ENCODE results near the gene MYBPH. TPM values are rescaled to one million over a fixed set of nuclear protein-coding genes. Genes with fewer than 3 reads are reported as not detected.

Gene MYBPH
- total RNA-seq, 2 experiments from 2014 or later: not detected

DNA sequence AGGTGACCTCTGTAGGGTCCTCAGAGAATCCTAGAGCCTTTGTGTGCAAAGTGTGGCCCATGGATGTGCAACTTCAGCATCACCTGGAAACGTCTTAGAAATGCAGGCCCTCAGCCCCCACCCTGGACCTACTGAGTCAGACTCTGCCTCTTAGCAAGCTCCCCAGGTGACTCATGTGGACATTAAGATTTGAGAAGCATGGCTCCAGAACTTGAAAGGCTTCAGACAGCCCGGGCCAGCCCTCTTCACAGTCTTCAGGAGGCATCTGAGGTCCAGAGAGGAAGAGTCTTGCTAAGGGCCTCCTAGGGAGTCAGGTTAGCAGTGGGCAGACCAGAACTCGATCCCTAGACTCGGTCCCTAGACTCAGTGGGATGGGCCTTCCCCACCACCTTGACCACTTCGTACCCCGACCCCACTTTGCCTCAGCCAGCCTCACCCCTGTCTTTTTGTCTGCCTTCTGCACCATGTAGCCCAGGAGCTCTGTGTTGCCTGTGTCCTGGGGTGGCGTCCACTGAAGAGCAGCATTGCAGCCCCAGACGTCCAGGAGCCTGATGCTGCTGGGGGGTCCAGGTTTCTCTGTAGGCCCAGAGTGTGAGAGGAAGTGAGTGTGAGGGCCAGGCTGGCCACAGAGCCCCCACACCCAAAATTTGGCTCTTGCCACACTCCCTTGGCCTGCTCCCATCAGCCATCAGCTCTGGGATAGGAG is 4.8 kb downstream of the MYBPH start:
- CTCF ChIA-PET: interaction anchor here (0.9 to 2.4 kb wide), 4 partner anchors 53 to 132 kb away, joined by 3 to 10 read pairs (median 6); no protein-coding TSS in a partner anchor

DNA sequence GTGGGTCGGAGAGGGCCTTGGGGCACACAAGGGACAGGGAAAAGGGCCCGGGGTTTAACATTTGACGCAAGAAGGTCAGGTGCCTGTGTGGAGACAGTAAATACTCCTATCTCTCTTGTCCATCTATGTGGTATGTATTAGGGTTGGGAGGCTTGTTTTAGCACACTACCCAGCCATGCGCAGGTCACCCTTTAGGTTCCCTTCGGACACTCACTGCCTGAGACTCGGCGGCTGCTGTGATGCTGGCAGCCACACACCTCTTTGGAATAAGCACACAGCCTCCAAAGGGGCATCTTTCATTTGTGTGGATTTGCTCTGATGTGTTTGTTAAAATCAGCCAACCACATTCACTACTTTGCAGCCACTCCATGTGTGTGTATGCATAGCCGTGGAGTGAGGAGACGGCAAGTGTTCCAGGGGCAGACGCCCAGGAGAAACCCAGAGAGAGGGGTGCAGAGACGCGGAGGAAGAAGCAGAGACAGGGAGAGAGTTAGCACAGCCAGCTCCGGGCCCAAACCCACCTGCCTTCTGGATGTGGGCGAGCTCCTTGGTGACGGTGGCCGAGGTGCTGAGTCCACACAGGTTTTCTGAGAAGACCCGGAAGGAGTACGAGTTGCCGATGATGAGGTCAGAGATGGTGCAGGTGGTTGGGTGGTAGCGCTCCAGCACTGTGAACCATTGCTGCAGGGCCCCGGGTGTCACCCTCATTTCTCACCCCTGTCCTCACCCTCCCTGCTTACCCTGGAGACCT is 5.7 kb downstream of the MYBPH start:
- ChIA-PET CTCF (no interaction called here), POLR2A (no interaction called here)

More for the DNA sequence above, 4.8 kb downstream of the MYBPH start:
- POLR2A ChIA-PET: no interaction called here

DNA sequence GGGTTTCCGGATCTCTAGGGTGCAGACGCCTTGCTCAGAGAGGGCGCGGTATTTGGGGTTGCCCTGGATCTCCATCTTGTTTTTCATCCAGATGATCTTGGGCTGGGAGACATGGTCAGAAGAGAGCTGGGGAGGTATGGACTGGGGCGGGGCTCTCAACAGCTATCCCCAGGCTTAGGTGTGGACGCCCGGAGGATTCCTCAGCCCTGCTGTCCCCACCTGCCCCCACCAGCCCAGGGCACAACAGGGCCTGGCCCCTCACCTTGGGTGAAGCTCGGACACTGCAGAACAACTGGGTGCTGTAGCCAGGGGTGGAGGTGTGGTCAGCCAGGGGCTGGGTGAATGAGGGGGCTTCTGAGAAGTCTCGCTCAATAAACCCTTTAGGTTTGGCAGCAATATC is 6.6 kb downstream of the MYBPH start:
- ChIA-PET CTCF (no interaction called here), POLR2A (no interaction called here)

DNA sequence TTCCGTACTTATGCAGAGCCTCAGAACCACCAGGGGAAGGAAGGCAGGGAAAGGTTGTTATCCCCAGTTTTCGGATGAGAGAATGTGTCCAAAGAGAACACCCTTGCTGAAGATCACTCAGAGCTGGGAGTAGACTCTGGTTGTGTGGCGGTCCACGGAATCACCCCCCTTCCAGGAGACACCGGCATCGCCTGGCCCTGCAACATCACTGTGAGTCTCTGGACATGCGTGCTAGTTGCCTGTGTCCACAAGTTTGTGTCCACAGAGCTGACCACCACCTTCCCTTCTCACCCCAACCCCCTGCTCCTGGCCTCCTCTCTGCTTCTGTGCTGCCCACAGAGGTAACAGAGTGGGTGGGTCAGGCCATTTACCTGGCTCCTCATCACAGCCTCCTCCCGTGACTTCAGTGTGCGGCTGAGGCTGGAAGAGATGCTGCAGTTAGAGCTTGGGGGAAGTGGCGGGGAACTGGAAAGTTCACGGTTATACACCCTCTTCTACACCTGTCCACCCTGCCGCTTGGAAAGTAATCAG is 7.3 kb downstream of the MYBPH start:
- ChIA-PET CTCF (no interaction called here), POLR2A (no interaction called here)

DNA sequence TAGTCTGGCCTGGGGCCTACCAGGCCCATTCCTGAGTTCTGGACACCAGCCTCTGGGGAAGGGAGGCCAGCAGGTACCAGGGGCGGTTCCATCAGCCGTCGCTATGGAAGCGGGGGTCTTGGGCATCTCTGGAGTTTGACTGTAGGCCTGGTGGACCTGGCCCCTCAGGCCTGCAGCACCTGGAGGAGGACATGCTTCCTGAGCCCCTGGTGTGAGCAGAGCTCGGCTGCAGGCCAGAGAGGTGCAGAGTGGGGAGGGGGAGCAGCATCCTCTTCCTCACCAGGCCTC is 7.8 kb downstream of the MYBPH start:
- POLR2A ChIA-PET: no interaction called here
- CTCF ChIA-PET: no interaction called here

DNA sequence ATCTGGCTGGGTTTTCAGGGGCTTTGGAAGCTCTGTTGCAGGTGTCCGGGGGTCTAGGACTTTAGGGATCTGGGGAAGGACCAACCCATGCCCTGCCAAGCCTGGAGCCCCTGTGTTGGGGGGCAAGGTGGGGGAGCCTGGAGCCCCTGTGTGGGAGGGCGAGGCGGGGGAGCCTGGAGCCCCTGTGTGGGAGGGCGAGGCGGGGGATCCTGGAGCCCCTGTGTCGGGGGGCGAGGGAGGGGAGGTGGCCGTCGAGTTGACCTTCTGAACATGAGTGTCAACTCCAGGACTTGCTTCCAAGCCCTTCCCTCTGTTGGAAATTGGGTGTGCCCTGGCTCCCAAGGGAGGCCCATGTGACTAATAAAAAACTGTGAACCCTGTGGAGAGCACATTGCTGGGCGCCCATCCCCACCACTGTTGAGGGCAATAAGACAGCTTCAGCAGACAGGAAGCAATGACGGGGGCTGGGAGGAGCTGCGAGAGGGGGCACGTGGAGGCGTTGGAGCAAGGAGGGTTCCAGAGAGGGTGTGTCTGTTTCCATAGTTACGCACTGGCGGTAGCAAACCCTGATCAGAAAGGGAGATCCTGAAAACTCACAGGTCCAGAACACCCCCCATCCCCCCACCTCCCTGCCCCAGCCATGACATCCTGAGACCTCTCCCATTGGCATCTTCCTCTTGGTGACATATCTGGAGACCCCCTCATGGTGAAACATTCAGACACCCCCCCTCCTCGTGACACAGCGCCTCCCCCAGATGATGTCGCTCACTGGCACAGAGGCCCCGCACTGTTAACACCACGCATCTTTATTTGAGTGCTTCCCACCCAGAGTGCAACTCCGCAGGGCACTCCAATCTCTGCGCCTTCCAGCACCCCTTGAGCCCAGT is 8.4 kb downstream of the MYBPH start:
- ChIA-PET CTCF (no interaction called here), POLR2A (no interaction called here)

DNA sequence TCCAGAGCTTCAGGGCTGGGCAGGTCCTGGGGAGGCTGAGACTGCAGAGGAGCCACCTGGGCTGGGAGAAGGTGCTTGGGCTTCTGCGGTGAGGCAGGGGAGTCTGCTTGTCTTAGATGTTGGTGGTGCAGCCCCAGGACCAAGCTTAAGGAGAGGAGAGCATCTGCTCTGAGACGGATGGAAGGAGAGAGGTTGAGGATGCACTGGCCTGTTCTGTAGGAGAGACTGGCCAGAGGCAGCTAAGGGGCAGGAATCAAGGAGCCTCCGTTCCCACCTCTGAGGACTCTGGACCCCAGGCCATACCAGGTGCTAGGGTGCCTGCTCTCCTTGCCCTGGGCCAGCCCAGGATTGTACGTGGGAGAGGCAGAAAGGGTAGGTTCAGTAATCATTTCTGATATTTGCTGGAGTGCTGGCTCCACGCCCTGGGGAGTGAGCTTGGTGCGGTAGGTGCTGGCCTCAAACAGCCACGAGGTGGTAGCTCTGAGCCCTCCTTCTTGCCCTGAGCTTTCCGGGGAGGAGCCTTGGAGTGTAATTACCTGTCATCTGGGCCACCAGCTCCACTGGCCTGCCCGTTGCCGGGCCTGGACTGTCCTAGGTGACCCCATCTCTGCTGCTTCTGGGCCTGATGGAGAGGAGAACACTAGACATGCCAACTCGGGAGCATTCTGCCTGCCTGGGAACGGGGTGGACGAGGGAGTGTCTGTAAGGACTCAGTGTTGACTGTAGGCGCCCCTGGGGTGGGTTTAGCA is 9.3 kb downstream of the MYBPH start:
- CTCF ChIA-PET: interaction anchor here (0.9 kb wide), 1 partner anchor 101 kb away, joined by 3 read pairs; no protein-coding TSS in a partner anchor
- POLR2A ChIA-PET: no interaction called here

DNA sequence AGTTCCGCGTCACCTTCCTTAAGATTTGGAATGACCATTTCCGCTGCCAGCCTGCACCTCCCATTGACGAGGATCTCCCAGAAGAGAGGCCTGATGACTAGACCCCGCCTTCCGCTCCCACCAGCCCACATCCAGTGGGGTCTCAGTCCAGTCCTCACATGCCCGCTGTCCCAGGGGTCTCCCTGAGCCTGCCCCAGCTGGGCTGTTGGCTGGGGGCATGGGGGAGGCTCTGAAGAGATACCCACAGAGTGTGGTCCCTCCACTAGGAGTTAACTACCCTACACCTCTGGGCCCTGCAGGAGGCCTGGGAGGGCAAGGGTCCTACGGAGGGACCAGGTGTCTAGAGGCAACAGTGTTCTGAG is 9.8 kb downstream of the MYBPH start:
- POLR2A ChIA-PET: no interaction called here
- CTCF ChIA-PET: interaction anchor here (0.9 kb wide), 1 partner anchor 101 kb away, joined by 3 read pairs; no protein-coding TSS in a partner anchor

DNA sequence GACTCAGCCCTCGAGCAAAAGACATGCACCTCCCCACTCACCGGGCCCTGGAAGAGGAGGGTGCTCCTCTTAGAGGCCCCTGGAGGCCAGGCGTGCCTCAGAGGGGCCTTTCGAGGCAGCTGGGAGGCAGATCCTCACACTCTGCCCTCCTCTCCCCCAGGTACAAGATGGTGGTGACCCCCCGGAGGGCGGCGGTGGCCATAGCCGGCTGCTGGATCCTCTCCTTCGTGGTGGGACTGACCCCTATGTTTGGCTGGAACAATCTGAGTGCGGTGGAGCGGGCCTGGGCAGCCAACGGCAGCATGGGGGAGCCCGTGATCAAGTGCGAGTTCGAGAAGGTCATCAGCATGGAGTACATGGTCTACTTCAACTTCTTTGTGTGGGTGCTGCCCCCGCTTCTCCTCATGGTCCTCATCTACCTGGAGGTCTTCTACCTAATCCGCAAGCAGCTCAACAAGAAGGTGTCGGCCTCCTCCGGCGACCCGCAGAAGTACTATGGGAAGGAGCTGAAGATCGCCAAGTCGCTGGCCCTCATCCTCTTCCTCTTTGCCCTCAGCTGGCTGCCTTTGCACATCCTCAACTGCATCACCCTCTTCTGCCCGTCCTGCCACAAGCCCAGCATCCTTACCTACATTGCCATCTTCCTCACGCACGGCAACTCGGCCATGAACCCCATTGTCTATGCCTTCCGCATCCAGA is 10.4 kb downstream of the MYBPH start:
- POLR2A ChIA-PET: no interaction called here
- CTCF ChIA-PET: no interaction called here

DNA sequence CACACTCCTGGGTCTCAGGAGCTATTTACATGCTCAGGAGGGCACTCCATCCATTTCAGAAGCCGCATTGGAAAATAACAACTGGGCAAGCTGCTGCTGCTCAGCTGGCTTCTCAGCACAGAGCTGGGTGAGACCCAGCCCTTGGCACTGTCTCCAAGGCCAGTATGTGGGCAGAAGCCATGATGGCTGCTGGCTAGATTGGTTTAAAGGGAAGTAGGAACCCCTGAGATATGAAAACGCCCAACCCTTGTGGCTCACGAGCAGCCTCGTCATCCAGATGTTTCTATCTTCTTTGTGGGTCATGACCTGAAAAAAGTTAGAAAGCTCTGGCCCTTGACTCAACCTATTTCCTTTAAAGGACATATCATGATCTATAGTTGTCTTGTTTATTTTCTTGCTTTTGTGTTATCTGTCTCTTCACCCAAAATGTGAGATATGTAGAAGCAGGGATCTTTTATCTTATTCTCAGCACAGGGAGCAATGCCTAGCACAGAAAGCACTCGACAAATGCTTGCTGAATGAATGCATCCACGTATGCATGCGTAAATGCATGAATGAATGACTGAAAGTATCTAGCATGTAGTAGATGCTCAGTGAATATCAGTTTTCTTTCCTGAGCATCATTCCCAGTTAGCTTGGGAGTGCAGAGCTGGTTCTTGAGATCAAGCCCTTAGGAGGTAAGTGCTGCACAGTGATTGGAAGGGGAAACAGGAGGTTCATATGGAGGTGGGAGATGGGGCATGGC is 11.6 kb downstream of the MYBPH start:
- POLR2A ChIA-PET: no interaction called here
- CTCF ChIA-PET: no interaction called here

DNA sequence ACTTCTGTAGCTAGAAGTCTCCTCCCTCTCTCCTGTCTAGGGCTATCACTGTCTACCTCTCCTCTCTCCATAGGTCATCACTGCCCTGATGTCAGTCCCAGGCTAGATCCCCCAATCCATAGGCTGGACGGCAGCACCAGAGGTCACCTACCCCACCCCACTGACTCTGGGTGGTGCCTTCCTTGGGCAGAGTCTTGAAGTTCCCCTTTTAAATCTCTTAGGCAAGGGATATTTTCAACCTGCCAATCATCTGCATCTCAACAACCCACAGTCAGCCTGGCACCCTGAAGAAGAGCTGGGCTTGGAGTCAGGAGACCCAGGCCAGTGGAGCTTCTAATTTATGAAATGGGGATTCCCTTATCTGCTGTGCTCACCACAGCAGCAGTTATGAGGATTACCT is 13.2 kb downstream of the MYBPH start:
- POLR2A ChIA-PET: no interaction called here
- CTCF ChIA-PET: interaction anchor here (0.6 kb wide), 1 partner anchor 1046 kb away, joined by 4 read pairs; no protein-coding TSS in a partner anchor

DNA sequence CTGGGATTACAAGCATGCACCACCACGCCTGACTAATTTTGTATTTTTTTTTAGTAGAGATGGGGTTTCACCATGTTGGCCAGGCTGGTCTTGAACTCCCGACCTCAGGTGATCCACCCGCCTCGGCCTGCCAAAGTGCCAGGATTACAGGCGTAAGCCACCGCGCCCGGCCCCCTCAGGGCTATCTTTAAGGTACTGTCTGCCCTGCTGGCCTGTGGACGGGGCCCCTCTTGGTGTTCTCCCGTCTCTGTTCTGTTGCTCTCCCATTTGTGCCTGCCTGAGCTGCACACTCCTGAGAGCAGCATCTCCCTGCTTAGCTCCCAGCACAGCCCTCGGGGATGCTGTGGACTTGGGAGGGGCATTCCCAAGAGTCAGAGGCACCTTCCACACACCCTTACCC is 13.9 kb downstream of the MYBPH start:
- ChIA-PET CTCF (no interaction called here), POLR2A (no interaction called here)

DNA sequence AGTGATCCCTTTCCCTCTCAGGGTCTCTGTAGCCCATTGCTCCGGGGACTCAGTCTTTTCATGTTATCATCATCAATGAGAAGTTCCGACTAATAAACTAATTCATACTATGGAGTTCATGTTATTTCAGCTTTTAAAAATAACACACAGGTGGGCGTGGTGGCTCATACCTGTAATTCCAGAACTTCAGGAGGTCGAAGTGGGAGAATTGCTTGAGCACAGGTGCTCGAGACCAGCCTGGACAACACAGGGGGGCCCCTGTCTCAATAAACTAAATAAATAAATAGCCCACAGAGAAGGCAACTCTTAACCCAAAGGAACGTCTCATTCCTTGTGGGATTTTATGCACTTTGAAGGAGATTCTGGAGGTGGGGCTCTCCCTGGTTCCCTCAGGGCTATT is 14.5 kb downstream of the MYBPH start:
- CTCF ChIA-PET: no interaction called here
- POLR2A ChIA-PET: no interaction called here

DNA sequence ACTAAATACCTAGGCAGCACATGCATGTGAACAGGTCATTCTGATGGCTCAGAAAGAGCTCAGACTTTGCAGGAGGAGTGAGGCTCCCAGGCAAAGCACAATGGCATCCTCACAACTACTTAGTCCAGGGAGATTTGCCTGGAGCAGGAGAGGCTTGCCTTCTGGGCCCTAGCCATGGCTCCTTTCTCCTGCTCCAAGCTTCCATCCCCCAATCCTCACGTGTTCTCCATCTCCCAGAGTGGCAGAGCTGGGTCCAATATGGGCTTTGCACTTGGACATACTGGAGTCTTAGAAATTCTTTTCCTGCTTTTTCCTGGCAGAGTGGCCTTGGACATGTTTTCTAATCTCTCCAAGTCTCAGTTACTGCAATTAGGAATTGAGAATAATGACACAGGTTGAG is 15.8 kb downstream of the MYBPH start:
- ChIA-PET POLR2A (no interaction called here), CTCF (no interaction called here)

DNA sequence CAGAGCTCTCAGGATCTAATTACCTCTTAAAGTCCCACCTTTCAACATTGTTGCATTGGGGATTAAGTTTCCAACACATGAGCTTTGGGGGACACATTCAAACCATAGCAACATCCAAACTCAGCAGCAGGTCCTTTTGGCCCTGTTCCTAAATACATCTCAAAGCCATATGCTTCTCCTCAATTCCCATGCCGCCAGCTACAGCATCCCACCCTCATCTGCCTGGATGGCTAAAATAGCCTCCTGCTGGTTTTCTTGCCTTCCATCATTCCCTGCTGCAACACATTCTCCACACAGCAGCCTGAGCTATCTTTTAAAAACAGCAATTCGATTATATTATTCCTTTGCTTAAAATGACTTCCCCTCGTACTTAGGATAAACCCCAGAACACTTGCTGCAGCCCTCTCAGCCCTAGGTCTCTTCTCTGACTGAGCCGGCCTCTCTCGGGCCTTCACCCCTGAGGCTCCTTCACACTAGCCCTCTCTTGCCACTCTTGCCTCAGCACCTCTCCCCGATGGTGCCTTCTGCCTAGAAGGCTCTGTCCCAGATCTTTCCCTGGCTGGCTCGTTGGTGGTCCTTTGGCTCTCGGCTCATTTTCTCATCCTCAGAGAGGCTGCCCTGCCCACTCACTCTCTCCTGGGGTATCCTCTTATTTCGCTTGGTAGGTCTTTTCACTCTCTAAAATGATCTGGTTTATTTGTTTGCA is 16.5 kb downstream of the MYBPH start:
- ChIA-PET CTCF (no interaction called here), POLR2A (no interaction called here)

DNA sequence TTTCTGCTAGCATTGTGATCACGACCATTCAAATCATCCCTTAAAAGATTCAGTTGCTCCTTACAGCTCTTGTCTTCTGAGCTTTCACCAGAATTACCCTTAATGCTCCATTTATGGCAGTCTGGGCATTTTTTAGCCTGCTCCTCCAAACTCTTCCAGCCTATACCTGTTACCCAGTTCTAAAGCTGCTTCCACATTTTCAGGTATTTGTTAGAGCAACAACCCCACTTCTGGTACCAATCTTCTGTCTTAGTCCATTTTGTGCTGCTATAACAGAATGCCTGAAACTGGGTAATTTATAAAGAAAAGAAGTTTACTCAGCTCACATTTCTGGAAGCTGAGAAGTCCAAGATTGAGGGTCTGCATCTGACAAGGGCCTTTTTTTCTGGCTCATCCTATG is 17.2 kb downstream of the MYBPH start:
- CTCF ChIA-PET: no interaction called here

DNA sequence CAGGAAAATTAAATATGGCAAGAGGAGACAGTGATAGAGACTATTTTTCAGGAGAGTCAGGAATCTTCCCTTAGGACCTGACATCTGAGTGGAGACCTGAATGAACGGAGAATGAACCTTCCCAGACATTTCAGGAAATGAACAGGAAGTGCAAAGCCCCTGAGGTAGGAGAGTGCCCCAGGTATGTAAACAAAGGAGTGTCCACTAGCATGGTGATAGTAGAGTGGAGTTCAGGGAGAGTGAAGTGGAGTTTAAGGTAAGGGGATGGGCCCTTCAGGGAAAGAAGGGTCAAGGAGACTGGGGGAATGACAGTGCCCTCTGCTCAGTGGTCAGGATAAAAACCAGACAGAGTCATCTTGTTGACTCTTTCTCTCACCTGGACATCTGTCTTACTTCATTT is 19.3 kb downstream of the MYBPH start:
- CTCF ChIA-PET: no interaction called here
- POLR2A ChIA-PET: no interaction called here

More for the DNA sequence above, 17.2 kb downstream of the MYBPH start:
- POLR2A ChIA-PET: no interaction called here

All from activated CD8-positive, alpha-beta memory T cell treated with anti-CD3 and anti-CD28 coated beads for 36 hours (primary cell).